Endodermal cell (in vitro differentiated cells): ENCODE results near the gene KCNK3. TPM values are rescaled to one million over a fixed set of nuclear protein-coding genes. Genes with fewer than 3 reads are reported as not detected.

Experiments used
- DNase-seq: peaks from one replicate; pipeline ENCODE4 v3.0.0-alpha.2; 2017
- H3K27ac ChIP-seq: 2 replicates; pipeline ENCODE4 v1.5.1; 2013; ENCODE audit warnings: mild to moderate bottlenecking, low read depth, low read length, moderate library complexity
- H3K27me3 ChIP-seq: 2 replicates; pipeline ENCODE4 v1.6.1; 2013; ENCODE audit warnings: mild to moderate bottlenecking, low read length, moderate library complexity; ENCODE audit not compliant: insufficient read depth, control insufficient read depth, poor library complexity, severe bottlenecking
- H3K36me3 ChIP-seq: 2 replicates; pipeline ENCODE4 v1.7.0; 2013; ENCODE audit warnings: mild to moderate bottlenecking, low read length, moderate library complexity; ENCODE audit not compliant: control insufficient read depth, insufficient read depth
- H3K4me1 ChIP-seq: one replicate; pipeline ENCODE4 v1.7.0; 2013; ENCODE audit warnings: low read length; ENCODE audit not compliant: control insufficient read depth, insufficient read depth
- H3K4me3 ChIP-seq: 2 replicates; pipeline ENCODE4 v1.5.1; 2013; ENCODE audit warnings: mild to moderate bottlenecking, low read length, moderate library complexity
- H3K9ac ChIP-seq: 2 replicates; pipeline ENCODE4 v1.6.1; 2013; ENCODE audit warnings: mild to moderate bottlenecking, low read length, moderate library complexity; ENCODE audit not compliant: poor library complexity, severe bottlenecking; ENCODE audit errors: extremely low read depth
- H3K9me3 ChIP-seq: 2 replicates; pipeline ENCODE4 v1.6.1; 2013; ENCODE audit warnings: mild to moderate bottlenecking, low read length, moderate library complexity; ENCODE audit not compliant: control insufficient read depth
- H3K27ac Mint-ChIP-seq: 2 replicates; pipeline ENCODE4 v1.8.0; 2020; ENCODE audit warnings: mixed read lengths
- H3K27me3 Mint-ChIP-seq: 2 replicates; pipeline ENCODE4 v1.8.0; 2021; ENCODE audit warnings: mild to moderate bottlenecking, mixed read lengths; ENCODE audit not compliant: insufficient read depth
- H3K36me3 Mint-ChIP-seq: 2 replicates; pipeline ENCODE4 v1.8.0; 2020; ENCODE audit warnings: low read depth, mixed read lengths
- H3K4me1 Mint-ChIP-seq: 2 replicates; pipeline ENCODE4 v1.8.0; 2020; ENCODE audit warnings: mixed read lengths
- H3K4me3 Mint-ChIP-seq: 2 replicates; pipeline ENCODE4 v1.8.0; 2020; ENCODE audit warnings: mild to moderate bottlenecking, moderate library complexity, mixed read lengths
- H3K9me3 Mint-ChIP-seq: 2 replicates; pipeline ENCODE4 v1.8.0; 2020; ENCODE audit warnings: mild to moderate bottlenecking, mixed read lengths
- CTCF ChIP-seq: fragments of 200-600 bp; sonication (generic); conservative IDR thresholded peaks from 2 replicates; pipeline ENCODE4 v1.5.0; 2021; ENCODE audit warnings: antibody characterized with exemption, mild to moderate bottlenecking
- WGBS, 2 experiments: methylation state at CpG; one replicate each; pipeline versions ENCODE4 v1.1.5 to v1.1.7; 2013; ENCODE audit warnings: missing lambda C conversion rate in 2 of 2, mixed read lengths in 1 of 2; ENCODE audit not compliant: insufficient coverage in 1 of 2, insufficient read length in 1 of 2; 5-methylcytosine and 5-hydroxymethylcytosine counted together
- total RNA-seq, 2 donors: library from RNA; stranded (reverse); fragmentation: NEBNext Ultra II Directional in 1 of 2; extraction: Animal tissue kit (Norgen Biotek cat#: 25700) in 1 of 2; gene quantifications; 2 replicates in 1 of 2; 3 replicates in 1 of 2; pipeline ENCODE4 v1.2.1, GENCODE V29; 2021

Gene KCNK3
- total RNA-seq, 2 donors from 2014 or later = not detected

DNA sequence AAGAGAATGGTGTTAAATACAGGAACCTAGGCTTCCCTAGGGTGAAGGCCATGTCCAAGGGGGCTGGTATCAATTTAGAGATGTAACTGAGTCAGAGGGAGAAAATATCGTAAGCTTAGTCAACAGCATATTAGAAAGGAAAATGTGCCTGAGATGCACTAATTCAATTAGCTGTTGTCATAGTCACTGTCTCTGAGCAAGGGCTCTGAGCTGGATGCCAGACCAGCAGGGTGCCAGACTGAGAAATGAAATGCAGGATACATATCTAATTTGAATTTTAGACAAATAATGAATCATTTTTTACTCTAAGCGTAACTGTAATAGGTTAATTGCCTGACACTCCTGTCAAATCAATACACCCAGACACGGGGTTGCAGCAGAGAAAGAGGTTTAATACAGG is 60.1 kb downstream of the KCNK3 start:
- Mint-ChIP-seq H3K36me3 (peaks cover 5% of the 10 kb centered on the region), H3K4me1 (peaks cover 42% of the 10 kb centered on the region), H3K27me3 (peaks cover 7% of the 10 kb centered on the region), H3K9me3 (peaks cover 6% of the 10 kb centered on the region), H3K27ac (no peak overlapping the region), H3K4me3 (no peak overlapping the region)
- no peak for DNase-seq
- peaks cover 16% of the 10 kb centered on the region for H3K4me1 ChIP-seq
- no peaks in the 10 kb centered on the region for H3K36me3 ChIP-seq
- 82 to 83% methylated on average over 1 to 3 of the region's 3 CpGs for WGBS, 2 experiments
- H3K4me3 ChIP-seq = no peak overlapping the region
- no peaks in the 10 kb centered on the region for H3K27me3 ChIP-seq
- H3K27ac ChIP-seq = no peak overlapping the region
- H3K9me3 ChIP-seq = peaks cover 11% of the 10 kb centered on the region
- no peak for TF ChIP-seq CTCF
- no peak overlapping the region for H3K9ac ChIP-seq

DNA sequence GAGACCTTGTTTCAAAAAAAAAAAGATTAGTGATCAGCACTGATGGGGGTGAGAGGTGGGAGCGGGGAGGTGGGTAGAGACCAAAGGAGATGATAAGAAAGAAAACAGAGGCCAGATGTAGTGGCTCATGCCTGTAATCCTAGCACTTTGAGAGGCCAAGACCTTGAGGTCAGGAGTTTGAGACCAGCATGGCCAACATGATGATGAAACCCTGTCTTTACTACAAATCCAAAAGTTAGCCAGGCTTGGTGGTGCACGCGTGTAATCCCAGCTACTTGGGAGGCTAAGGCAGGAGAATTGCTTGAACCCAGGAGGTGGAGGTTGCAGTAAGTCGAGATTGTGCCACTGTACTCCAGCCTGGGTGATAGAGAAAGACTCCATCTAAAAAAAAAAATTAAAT is 62.0 kb downstream of the KCNK3 start:
- Mint-ChIP-seq H3K4me3 (no peak overlapping the region), H3K27ac (no peak overlapping the region), H3K9me3 (peaks cover 6% of the 10 kb centered on the region), H3K36me3 (peaks cover 5% of the 10 kb centered on the region), H3K27me3 (peaks cover 5% of the 10 kb centered on the region), H3K4me1 (peaks cover 53% of the 10 kb centered on the region)
- Histone ChIP-seq H3K9me3 (peaks cover 11% of the 10 kb centered on the region), H3K27ac (no peak overlapping the region), H3K36me3 (no peaks in the 10 kb centered on the region), H3K4me3 (no peak overlapping the region), H3K4me1 (peaks cover 20% of the 10 kb centered on the region), H3K27me3 (no peaks in the 10 kb centered on the region), H3K9ac (no peak overlapping the region)
- no peak for DNase-seq
- TF ChIP-seq CTCF = no peak
- WGBS, 2 experiments = 93 to 96% methylated on average over 3 to 4 of the region's 4 CpGs

- no peak overlapping the region for H3K9ac ChIP-seq
- H3K4me1 Mint-ChIP-seq = peaks cover 51% of the 10 kb centered on the region
- no peak overlapping the region for H3K4me3 Mint-ChIP-seq
- H3K27me3 ChIP-seq = no peaks in the 10 kb centered on the region
- peaks cover 11% of the 10 kb centered on the region for H3K9me3 ChIP-seq
- H3K27me3 Mint-ChIP-seq = peaks cover 5% of the 10 kb centered on the region
- no peak overlapping the region for H3K4me3 ChIP-seq
- no peak for TF ChIP-seq CTCF
- peaks cover 20% of the 10 kb centered on the region for H3K4me1 ChIP-seq
- 54 to 62% methylated on average over 3 to 4 of the region's 4 CpGs for WGBS, 2 experiments
- peaks cover 6% of the 10 kb centered on the region for H3K9me3 Mint-ChIP-seq
- no peaks in the 10 kb centered on the region for H3K36me3 ChIP-seq
- H3K27ac Mint-ChIP-seq = peak overlapping the region; percentile 83
- no peak overlapping the region for H3K27ac ChIP-seq
- no peak for DNase-seq
- peaks cover 5% of the 10 kb centered on the region for H3K36me3 Mint-ChIP-seq
Measured at GRCh38 chr2:26754972-26755670, 62.6 kb downstream of the KCNK3 start.
